GM23338 (cell line): ENCODE data around the gene TRAPPC2. TPM values are rescaled to one million over a fixed set of nuclear protein-coding genes. Genes with fewer than 3 reads are reported as not detected.

Experiments used
- ATAC-seq: fragments of 200-7000 bp; cut with Tn5 transposase; 3 replicates; pipeline ENCODE4 v1.9.1; 2020
- DNase-seq: peaks from one replicate; pipeline ENCODE4 v3.0.0-alpha.2; 2015; ENCODE audit warnings: low spot score
- H2AFZ ChIP-seq: fragments of 200-600 bp; sonication (generic); 2 replicates; pipeline ENCODE4 v1.8.0; 2016; ENCODE audit warnings: antibody characterized with exemption, mild to moderate bottlenecking, moderate library complexity
- H3F3A ChIP-seq: fragments of 200-600 bp; sonication (generic); replicated peaks from 2 replicates; pipeline ENCODE4 v1.8.0; 2017; ENCODE audit warnings: antibody characterized with exemption, mixed run types, low read depth
- H3K27ac ChIP-seq: fragments of 200-600 bp; sonication (generic); 2 replicates; pipeline ENCODE4 v1.6.1; 2016; ENCODE audit warnings: low read depth
- H3K27me3 ChIP-seq: fragments of 200-600 bp; sonication (generic); 2 replicates; pipeline ENCODE4 v1.8.0; 2016; ENCODE audit warnings: mild to moderate bottlenecking, mixed run types, moderate library complexity; ENCODE audit not compliant: insufficient read depth
- H3K36me3 ChIP-seq: fragments of 200-600 bp; sonication (generic); 2 replicates; pipeline ENCODE4 v1.8.0; 2016; ENCODE audit warnings: mild to moderate bottlenecking; ENCODE audit not compliant: insufficient read depth
- H3K4me1 ChIP-seq: fragments of 200-600 bp; sonication (generic); 2 replicates; pipeline ENCODE4 v1.8.0; 2016; ENCODE audit warnings: mild to moderate bottlenecking, moderate library complexity; ENCODE audit not compliant: insufficient read depth
- H3K4me2 ChIP-seq: fragments of 200-600 bp; sonication (generic); 2 replicates; pipeline ENCODE4 v1.7.1; 2017; ENCODE audit warnings: mixed run types
- H3K4me3 ChIP-seq: fragments of 200-600 bp; sonication (generic); 2 replicates; pipeline ENCODE4 v1.6.1; 2016; ENCODE audit warnings: mixed run types
- H3K79me2 ChIP-seq: fragments of 200-600 bp; sonication (generic); replicated peaks from 2 replicates; pipeline ENCODE4 v1.8.0; 2017; ENCODE audit warnings: mild to moderate bottlenecking; ENCODE audit not compliant: insufficient read depth
- H3K9me2 ChIP-seq: fragments of 200-600 bp; sonication (generic); 2 replicates; pipeline ENCODE4 v1.8.0; 2017; ENCODE audit not compliant: insufficient read depth
- H4K20me1 ChIP-seq: fragments of 200-600 bp; sonication (generic); replicated peaks from 2 replicates; pipeline ENCODE4 v1.8.0; 2017; ENCODE audit warnings: mild to moderate bottlenecking; ENCODE audit not compliant: insufficient read depth
- H3K27ac Mint-ChIP-seq: 2 replicates; pipeline ENCODE4 v1.8.0; 2020; ENCODE audit warnings: inconsistent platforms, mild to moderate bottlenecking, moderate library complexity, mixed read lengths
- H3K27me3 Mint-ChIP-seq: 3 replicates; pipeline ENCODE4 v1.8.0; 2022; ENCODE audit warnings: low read depth, mild to moderate bottlenecking, moderate library complexity, mixed read lengths, inconsistent platforms; ENCODE audit not compliant: insufficient read depth, poor library complexity
- H3K36me3 Mint-ChIP-seq: 3 replicates; pipeline ENCODE4 v1.8.0; 2021; ENCODE audit warnings: low read depth, mild to moderate bottlenecking, inconsistent platforms, moderate library complexity, mixed read lengths
- H3K4me1 Mint-ChIP-seq: 3 replicates; pipeline ENCODE4 v1.8.0; 2020; ENCODE audit warnings: mild to moderate bottlenecking, inconsistent platforms, mixed read lengths
- H3K4me3 Mint-ChIP-seq: 3 replicates; pipeline ENCODE4 v1.8.0; 2021; ENCODE audit warnings: moderate library complexity, mild to moderate bottlenecking, inconsistent platforms, mixed read lengths
- H3K9me3 Mint-ChIP-seq: 3 replicates; pipeline ENCODE4 v1.8.0; 2020; ENCODE audit warnings: moderate library complexity, mild to moderate bottlenecking, inconsistent platforms, mixed read lengths
- CREB1 ChIP-seq: fragments of 250-450 bp; sonication (Bioruptor Pico); IDR thresholded peaks from 2 replicates; pipeline ENCODE4 v1.5.0; 2020; ENCODE audit warnings: low read depth, mild to moderate bottlenecking, moderate library complexity
- EZH2 ChIP-seq: fragments of 200-600 bp; sonication (generic); IDR thresholded peaks from one replicate; pipeline ENCODE4 v1.8.0; 2017; ENCODE audit warnings: antibody characterized with exemption, mild to moderate bottlenecking, low read depth; ENCODE audit not compliant: unreplicated experiment
- EZH2phosphoT487 ChIP-seq: fragments of 200-600 bp; sonication (generic); IDR thresholded peaks from one replicate; pipeline ENCODE4 v1.8.1; 2018; ENCODE audit warnings: antibody characterized with exemption; ENCODE audit not compliant: unreplicated experiment
- JUNB ChIP-seq: IDR thresholded peaks from one replicate; pipeline ENCODE4 v1.6.1; 2016; ENCODE audit warnings: antibody characterized with exemption; ENCODE audit not compliant: unreplicated experiment
- NANOG ChIP-seq: IDR thresholded peaks from 2 replicates; pipeline ENCODE4 v1.6.1; 2016; ENCODE audit warnings: antibody characterized with exemption, borderline replicate concordance
- POLR2AphosphoS5 ChIP-seq: IDR thresholded peaks from 2 replicates; pipeline ENCODE4 v1.6.1; 2016; ENCODE audit warnings: antibody characterized with exemption, low read depth
- STAT1 ChIP-seq: IDR thresholded peaks from one replicate; pipeline ENCODE4 v1.6.1; 2016; ENCODE audit warnings: antibody characterized with exemption; ENCODE audit not compliant: unreplicated experiment
- ZNF331 ChIP-seq: fragments of 250-450 bp; sonication (Bioruptor Pico); IDR thresholded peaks from 2 replicates; pipeline ENCODE4 v1.5.0; 2020; ENCODE audit warnings: low read depth, mild to moderate bottlenecking, moderate library complexity
- polyA plus RNA-seq: library from polyadenylated mRNA; unstranded; fragments of >200 nt; fragmentation: Nextera tagmentation; extraction: Ambion mirVana; gene quantifications from 2 replicates; pipeline ENCODE4 v1.2.1, GENCODE V29; 2016
- total RNA-seq: library from RNA; depleted of rRNA; stranded (reverse); fragments of >200 nt; shearing (Covaris generic); gene quantifications from 2 replicates; pipeline ENCODE4 v1.2.3, GENCODE V29; 2014
- TF ChIP-seq, protein P1 (sequence below), 2 experiments: fragments of 200-600 bp in 1 of 2; sonication (generic) in 1 of 2; conservative IDR thresholded peaks; 2 replicates each; pipeline versions ENCODE4 v1.5.1 to v1.6.1; 2016 to 2017; ENCODE audit warnings: antibody characterized with exemption in 2 of 2, low read depth in 2 of 2, mild to moderate bottlenecking in 2 of 2, moderate library complexity in 1 of 2

Gene TRAPPC2
- total and polyA plus RNA-seq, 2 experiments from 2014 or later: 11.7 to 14.6 TPM

DNA sequence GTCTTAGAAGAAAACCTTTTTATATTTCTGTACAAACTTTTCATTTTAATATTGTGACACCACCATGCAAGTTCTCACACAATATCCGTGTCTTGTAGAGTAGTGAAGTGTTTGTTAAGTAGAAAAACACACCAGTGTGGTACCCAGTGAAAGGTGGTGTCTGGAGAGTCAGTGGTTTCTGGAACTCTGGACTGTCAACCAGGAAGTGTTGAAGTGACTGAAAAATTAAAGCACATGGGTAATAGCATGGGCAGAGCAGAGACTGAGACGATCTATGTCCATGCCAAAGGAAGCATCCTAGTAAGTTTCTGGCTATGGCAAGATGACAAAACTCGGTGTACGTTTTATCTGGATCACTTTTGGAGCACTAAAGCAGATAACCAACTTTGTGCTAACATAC lies 23.3 kb downstream of the TRAPPC2 start:
- Histone ChIP-seq H3K27ac (no peak overlapping the region), H3F3A (no peaks in the 10 kb centered on the region), H3K79me2 (0 out of 2 replicates have a peak, but pooled peaks cover 11% of the 10 kb centered on the region), H3K27me3 (no peaks in the 10 kb centered on the region), H3K36me3 (no peaks in the 10 kb centered on the region), H2AFZ (no peak overlapping the region), H3K4me1 (no peaks in the 10 kb centered on the region), H3K4me2 (no peak overlapping the region), H4K20me1 (no peaks in the 10 kb centered on the region), H3K4me3 (no peak overlapping the region), H3K9me2 (no peaks in the 10 kb centered on the region)
- DNase-seq (no peak), ATAC-seq (no peak)
- H3K27ac Mint-ChIP-seq: no peak overlapping the region
- TF ChIP-seq POLR2AphosphoS5 (no peak), EZH2 (no peak), STAT1 (no peak), ZNF331 (CRISPR knock-in tag) (no peak), NANOG (no peak), JUNB (no peak), EZH2phosphoT487 (no peak), CREB1 (CRISPR knock-in tag) (no peak)
- TF ChIP-seq, protein P1, sequence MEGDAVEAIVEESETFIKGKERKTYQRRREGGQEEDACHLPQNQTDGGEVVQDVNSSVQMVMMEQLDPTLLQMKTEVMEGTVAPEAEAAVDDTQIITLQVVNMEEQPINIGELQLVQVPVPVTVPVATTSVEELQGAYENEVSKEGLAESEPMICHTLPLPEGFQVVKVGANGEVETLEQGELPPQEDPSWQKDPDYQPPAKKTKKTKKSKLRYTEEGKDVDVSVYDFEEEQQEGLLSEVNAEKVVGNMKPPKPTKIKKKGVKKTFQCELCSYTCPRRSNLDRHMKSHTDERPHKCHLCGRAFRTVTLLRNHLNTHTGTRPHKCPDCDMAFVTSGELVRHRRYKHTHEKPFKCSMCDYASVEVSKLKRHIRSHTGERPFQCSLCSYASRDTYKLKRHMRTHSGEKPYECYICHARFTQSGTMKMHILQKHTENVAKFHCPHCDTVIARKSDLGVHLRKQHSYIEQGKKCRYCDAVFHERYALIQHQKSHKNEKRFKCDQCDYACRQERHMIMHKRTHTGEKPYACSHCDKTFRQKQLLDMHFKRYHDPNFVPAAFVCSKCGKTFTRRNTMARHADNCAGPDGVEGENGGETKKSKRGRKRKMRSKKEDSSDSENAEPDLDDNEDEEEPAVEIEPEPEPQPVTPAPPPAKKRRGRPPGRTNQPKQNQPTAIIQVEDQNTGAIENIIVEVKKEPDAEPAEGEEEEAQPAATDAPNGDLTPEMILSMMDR (conservative IDR thresholded peaks at IDR 0.05; ENCODE audit: low read depth in 2 of 2): no peak
- no peaks in the 10 kb centered on the region for H3K27me3 Mint-ChIP-seq
- H3K4me1 Mint-ChIP-seq: peaks cover 14% of the 10 kb centered on the region; the same call in 2 of the 3 replicates
- no peaks in the 10 kb centered on the region; the same call in 2 of the 3 replicates for H3K9me3 Mint-ChIP-seq
- no peak overlapping the region for H3K4me3 Mint-ChIP-seq
- H3K36me3 Mint-ChIP-seq: peaks cover 32% of the 10 kb centered on the region

DNA sequence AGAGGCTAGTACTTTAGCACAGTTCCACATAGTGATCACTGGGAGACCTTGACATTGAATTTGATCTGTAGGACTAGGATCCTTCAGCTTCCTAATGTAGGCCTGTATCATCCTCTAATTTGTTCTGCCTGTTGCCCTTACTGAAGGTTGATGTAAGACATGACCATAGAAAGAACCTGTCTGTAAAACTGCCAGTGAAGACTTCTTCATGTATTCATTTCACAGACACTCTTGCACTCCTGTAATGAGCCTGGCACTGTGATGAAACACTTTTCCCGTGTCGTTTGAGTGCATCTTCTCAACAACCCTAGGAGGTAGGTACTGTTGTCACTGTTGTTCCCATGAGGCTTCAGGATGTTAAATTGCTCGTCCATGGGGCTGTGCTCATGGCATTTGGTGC lies 30.8 kb downstream of the TRAPPC2 start:
- no peaks in the 10 kb centered on the region for H3F3A ChIP-seq
- H2AFZ ChIP-seq: no peak overlapping the region
- H4K20me1 ChIP-seq: peaks cover 7% of the 10 kb centered on the region; the same call in 1 of the 2 replicates
- peaks cover 70% of the 10 kb centered on the region for H3K79me2 ChIP-seq
- no peaks in the 10 kb centered on the region for H3K9me2 ChIP-seq
- no peak overlapping the region for H3K4me3 ChIP-seq
- no peaks in the 10 kb centered on the region for H3K9me3 Mint-ChIP-seq
- H3K27ac Mint-ChIP-seq: no peak overlapping the region
- no peaks in the 10 kb centered on the region for H3K27me3 ChIP-seq
- no peak overlapping the region for H3K27ac ChIP-seq
- no peaks in the 10 kb centered on the region for H3K36me3 ChIP-seq
- H3K27me3 Mint-ChIP-seq: peaks cover 4% of the 10 kb centered on the region
- ATAC-seq (no peak), DNase-seq (no peak)
- no peak for TF ChIP-seq NANOG
- TF ChIP-seq, protein P1 (conservative IDR thresholded peaks at IDR 0.05; ENCODE audit: low read depth in 2 of 2): no peak
- TF ChIP-seq POLR2AphosphoS5: no peak
- no peak for TF ChIP-seq JUNB
- peaks cover 32% of the 10 kb centered on the region for H3K4me1 Mint-ChIP-seq
- H3K4me2 ChIP-seq: no peak overlapping the region
- H3K4me3 Mint-ChIP-seq: no peak overlapping the region
- 0 out of 3 replicates have a peak, but pooled peaks cover 3% of the 10 kb centered on the region for H3K36me3 Mint-ChIP-seq
- no peaks in the 10 kb centered on the region for H3K4me1 ChIP-seq
